T-cell (primary cell): ENCODE results near the gene NAT8L. TPM values are rescaled to one million over a fixed set of nuclear protein-coding genes. Genes with fewer than 3 reads are reported as not detected.

ENCODE experiments used
- ATAC-seq, 4 experiments: fragments of 200-7000 bp in 3 of 4; fragments of 150-1000 bp in 1 of 4; cut with Tn5 transposase; replicated peaks in 1 of 4; 1 replicate in 3 of 4; 2 replicates in 1 of 4; pipeline ENCODE4 v1.10.0; 2021; ENCODE audit warnings: moderate library complexity in 3 of 4, mild to moderate bottlenecking in 2 of 4, moderate number of reproducible peaks in 1 of 4
- CTCF ChIA-PET, 2 donors: fragments of 300-600 bp; sonication (Branson Sonifier 250); formaldehyde crosslinking; loops; one replicate each; lab custom pipeline; 2022; ENCODE audit warnings: antibody characterized with exemption in 2 of 2; lab: Charles Lee
- POLR2A ChIA-PET, 2 donors: fragments of 300-600 bp; sonication (Branson Sonifier 250); formaldehyde crosslinking; loops; one replicate each; lab custom pipeline; 2022; ENCODE audit warnings: antibody characterized with exemption in 2 of 2; lab: Charles Lee
- DNase-seq, 35 experiments: peaks; one replicate each; pipeline versions ENCODE4 v3.0.0 to v3.0.0-alpha.2; 2013 to 2023
- H3K27ac ChIP-seq: one replicate; pipeline ENCODE4 v1.5.1; 2013; ENCODE audit warnings: low read length
- H3K27me3 ChIP-seq, 2 experiments: replicated peaks in 1 of 2; 1 replicate in 1 of 2; 2 replicates in 1 of 2; pipeline versions ENCODE4 v1.6.1 to v1.7.0; 2013; ENCODE audit warnings: low read length in 1 of 2, mixed read lengths in 1 of 2; ENCODE audit not compliant: control insufficient read depth in 2 of 2, insufficient read depth in 2 of 2; ENCODE audit errors: extremely low read depth in 1 of 2
- H3K36me3 ChIP-seq, 2 donors: 1 replicate in 1 of 2; 2 replicates in 1 of 2; pipeline versions ENCODE4 v1.6.1 to v1.7.0; 2013; ENCODE audit warnings: low read length in 1 of 2; ENCODE audit not compliant: control insufficient read depth in 2 of 2, insufficient read depth in 1 of 2; ENCODE audit errors: extremely low read depth in 1 of 2
- H3K4me1 ChIP-seq, 2 experiments: 1 replicate in 1 of 2; 2 replicates in 1 of 2; pipeline versions ENCODE4 v1.6.1 to v1.7.0; 2013; ENCODE audit warnings: low read length in 2 of 2, mixed read lengths in 1 of 2; ENCODE audit not compliant: insufficient read depth in 2 of 2, control insufficient read depth in 1 of 2; ENCODE audit errors: extremely low read depth in 1 of 2
- H3K4me3 ChIP-seq, 2 donors: 1 replicate in 1 of 2; 2 replicates in 1 of 2; pipeline versions ENCODE4 v1.5.1 to v1.7.0; 2013; ENCODE audit warnings: mild to moderate bottlenecking in 2 of 2, low read length in 1 of 2, moderate library complexity in 1 of 2; ENCODE audit not compliant: control insufficient read depth in 1 of 2; ENCODE audit errors: extremely low read depth in 1 of 2
- H3K9me3 ChIP-seq: 2 replicates; pipeline ENCODE4 v1.7.0; 2013
- H3K27ac Mint-ChIP-seq, 2 donors: one replicate each; pipeline ENCODE4 v1.8.0; 2020 to 2021; ENCODE audit warnings: mild to moderate bottlenecking in 2 of 2, mixed read lengths in 2 of 2
- H3K27me3 Mint-ChIP-seq, 2 donors: one replicate each; pipeline ENCODE4 v1.8.0; 2021 to 2022; ENCODE audit warnings: mixed read lengths in 2 of 2
- H3K36me3 Mint-ChIP-seq: one replicate; pipeline ENCODE4 v1.8.0; 2021; ENCODE audit warnings: mixed read lengths
- H3K4me1 Mint-ChIP-seq, 3 donors: one replicate each; pipeline ENCODE4 v1.8.0; 2020 to 2022; ENCODE audit warnings: mixed read lengths in 3 of 3, mild to moderate bottlenecking in 1 of 3
- H3K4me3 Mint-ChIP-seq, 3 donors: one replicate each; pipeline ENCODE4 v1.8.0; 2020 to 2022; ENCODE audit warnings: mild to moderate bottlenecking in 3 of 3, mixed read lengths in 3 of 3, moderate library complexity in 3 of 3
- H3K9me3 Mint-ChIP-seq, 3 donors: one replicate each; pipeline ENCODE4 v1.8.0; 2020 to 2022; ENCODE audit warnings: mixed read lengths in 3 of 3
- WGBS: methylation state at CpG from one replicate; pipeline ENCODE4 v1.1.5; 2013; ENCODE audit warnings: missing lambda C conversion rate; ENCODE audit not compliant: insufficient coverage; 5-methylcytosine and 5-hydroxymethylcytosine counted together
- total RNA-seq, 35 experiments: library from RNA in 6 of 35; stranded (reverse) in 6 of 35; fragments of 120-200 nt in 1 of 35; gene quantifications; one replicate each; pipeline versions ENCODE4 v1.2.1 to v1.2.4 and lab custom pipeline; 2013 to 2026

Gene NAT8L
- total RNA-seq, 5 donors from 2014 or later (not counting 1 experiment from before 2014, with no cell fraction given) = 0.06 to 0.35 (median 0.11) TPM; not detected in 1

DNA sequence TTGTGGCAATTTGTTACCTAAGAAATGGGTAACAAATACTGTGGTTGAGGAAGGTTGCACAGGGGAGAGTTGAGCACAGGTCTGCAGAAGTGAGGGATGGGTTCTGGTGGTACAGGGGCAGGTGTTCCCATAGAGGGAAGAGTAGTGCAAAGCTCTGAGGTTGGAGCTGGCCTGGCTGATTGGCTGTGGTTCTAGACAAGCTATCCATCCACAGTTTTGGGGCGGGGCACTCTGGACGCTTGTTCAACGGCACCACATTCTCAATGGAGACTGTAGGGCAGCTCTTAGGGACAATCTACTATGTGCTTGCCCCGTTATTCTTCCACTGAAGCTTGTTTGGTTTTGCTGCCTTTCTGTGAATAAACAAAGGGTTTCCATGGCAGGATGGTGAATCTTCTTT lies 35.4 kb downstream of the NAT8L start:
- CTCF ChIA-PET = no interaction called here
- H3K4me1 Mint-ChIP-seq = no peaks in the 10 kb centered on the region

DNA sequence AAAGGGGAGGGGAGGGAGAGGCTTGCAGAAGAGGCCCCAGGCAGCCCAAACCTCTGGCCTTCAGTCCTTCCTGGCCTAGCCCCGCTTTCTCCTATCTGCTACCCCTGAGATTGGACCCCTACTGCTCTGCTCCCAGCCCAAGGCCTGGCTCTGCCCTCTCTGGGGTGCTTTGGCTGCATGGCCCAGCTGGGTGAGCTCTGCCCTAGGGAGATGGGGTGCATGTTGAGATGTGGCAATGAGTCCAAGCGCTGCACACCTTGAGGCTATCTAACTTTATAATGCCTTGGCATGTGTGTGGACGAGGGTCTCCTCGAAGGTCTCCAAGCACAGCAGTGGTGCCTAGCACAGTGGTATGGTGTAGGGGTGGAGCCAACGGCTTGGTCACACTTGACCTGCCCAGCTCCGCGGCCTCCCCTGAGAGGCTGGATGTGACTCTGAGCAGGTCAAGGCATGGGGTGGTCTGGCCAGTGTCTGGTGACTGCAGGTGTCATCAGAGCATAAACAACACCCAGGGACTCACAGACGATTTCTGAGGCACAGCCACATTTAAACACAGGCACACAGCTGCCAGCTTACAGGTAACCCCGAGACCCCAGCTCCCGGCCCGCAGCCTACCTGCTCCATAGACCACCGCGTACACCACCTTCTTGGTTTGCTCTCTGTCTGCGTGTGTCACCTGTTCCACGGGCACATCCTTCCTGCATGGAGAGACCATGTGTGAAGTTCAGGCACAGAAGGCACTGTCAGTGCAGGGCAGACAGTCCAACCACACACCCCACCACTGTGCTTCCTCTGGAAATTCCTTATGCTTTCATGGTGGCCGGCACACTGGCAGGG lies 36.3 kb downstream of the NAT8L start:
- H3K4me1 ChIP-seq = no peaks in the 10 kb centered on the region
- POLR2A ChIA-PET = no interaction called here
- peaks cover 0 to 39% of the 10 kb centered on the region in 2 experiments for H3K27me3 ChIP-seq
- Mint-ChIP-seq H3K36me3 (peaks cover 4% of the 10 kb centered on the region), H3K27me3 (peaks cover 6 to 7% of the 10 kb centered on the region in 2 donors), H3K4me3 (no peak overlapping the region), H3K4me1 (no peaks in the 10 kb centered on the region), H3K27ac (no peak overlapping the region), H3K9me3 (peaks cover 0 to 10% (median 8%) of the 10 kb centered on the region in 3 donors)
- ATAC-seq = no peak
- 93% methylated on average over 12 of the region's 16 CpGs for WGBS
- H3K27ac ChIP-seq = no peak overlapping the region
- H3K4me3 ChIP-seq = no peak overlapping the region
- CTCF ChIA-PET = no interaction called here
- DNase-seq = no peak
- no peaks in the 10 kb centered on the region for H3K9me3 ChIP-seq
- H3K36me3 ChIP-seq = peaks cover 0 to 2% of the 10 kb centered on the region in 2 donors

More for the DNA sequence above, 35.4 kb downstream of the NAT8L start:
- Mint-ChIP-seq H3K27ac (no peak overlapping the region), H3K9me3 (peaks cover 0 to 10% (median 8%) of the 10 kb centered on the region in 3 donors), H3K27me3 (peaks cover 6 to 7% of the 10 kb centered on the region in 2 donors), H3K4me3 (no peak overlapping the region), H3K36me3 (peaks cover 4% of the 10 kb centered on the region)
- H3K9me3 ChIP-seq = no peaks in the 10 kb centered on the region
- ATAC-seq (no peak), DNase-seq (no peak)
- no peak overlapping the region for H3K27ac ChIP-seq
- 89% methylated on average over 3 of the region's 4 CpGs for WGBS
- no peak overlapping the region for H3K4me3 ChIP-seq
- no peaks in the 10 kb centered on the region for H3K4me1 ChIP-seq
- H3K27me3 ChIP-seq = peaks cover 0 to 39% of the 10 kb centered on the region in 2 experiments
- POLR2A ChIA-PET = no interaction called here
- peaks cover 0 to 2% of the 10 kb centered on the region in 2 donors for H3K36me3 ChIP-seq

DNA sequence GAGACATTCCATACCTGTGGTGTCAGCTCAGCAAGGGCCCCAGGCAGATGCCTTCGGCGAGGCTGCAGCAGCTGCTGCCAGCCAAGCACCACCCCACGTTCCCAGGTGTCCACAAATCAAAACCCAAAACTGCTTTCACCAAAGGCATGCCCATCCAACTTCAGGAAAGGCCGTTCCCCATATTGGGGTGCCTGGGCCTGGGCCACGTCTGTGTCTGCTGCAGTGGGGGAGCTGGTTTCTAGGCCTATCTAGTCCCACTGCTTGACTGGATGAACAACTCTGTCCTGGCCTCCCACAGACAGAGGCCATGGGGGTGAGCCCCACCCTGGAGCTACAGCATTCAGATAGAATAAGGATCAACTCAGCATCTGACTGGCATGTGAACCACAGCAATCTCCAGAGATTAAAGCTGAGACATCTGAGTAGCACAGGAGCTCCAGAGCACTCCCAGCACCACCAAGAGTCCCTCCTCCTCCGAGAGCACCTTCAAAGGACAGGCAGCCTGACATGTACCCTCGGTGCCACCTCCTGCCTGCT lies 37.0 kb downstream of the NAT8L start:
- H3K4me1 ChIP-seq = no peaks in the 10 kb centered on the region
- Mint-ChIP-seq H3K27me3 (peaks cover 6 to 7% of the 10 kb centered on the region in 2 donors), H3K36me3 (peaks cover 4% of the 10 kb centered on the region), H3K27ac (no peak overlapping the region), H3K4me3 (no peak overlapping the region), H3K4me1 (no peaks in the 10 kb centered on the region), H3K9me3 (peaks cover 0 to 11% (median 8%) of the 10 kb centered on the region in 3 donors)
- H3K9me3 ChIP-seq = no peaks in the 10 kb centered on the region
- WGBS = 92% methylated on average over 2 of the region's 7 CpGs
- peaks cover 0 to 38% of the 10 kb centered on the region in 2 experiments for H3K27me3 ChIP-seq
- ChIA-PET POLR2A (no interaction called here), CTCF (no interaction called here)
- H3K4me3 ChIP-seq = no peak overlapping the region
- H3K36me3 ChIP-seq = peaks cover 0 to 2% of the 10 kb centered on the region in 2 donors
- ATAC-seq = no peak
- H3K27ac ChIP-seq = no peak overlapping the region
- DNase-seq = no peak

DNA sequence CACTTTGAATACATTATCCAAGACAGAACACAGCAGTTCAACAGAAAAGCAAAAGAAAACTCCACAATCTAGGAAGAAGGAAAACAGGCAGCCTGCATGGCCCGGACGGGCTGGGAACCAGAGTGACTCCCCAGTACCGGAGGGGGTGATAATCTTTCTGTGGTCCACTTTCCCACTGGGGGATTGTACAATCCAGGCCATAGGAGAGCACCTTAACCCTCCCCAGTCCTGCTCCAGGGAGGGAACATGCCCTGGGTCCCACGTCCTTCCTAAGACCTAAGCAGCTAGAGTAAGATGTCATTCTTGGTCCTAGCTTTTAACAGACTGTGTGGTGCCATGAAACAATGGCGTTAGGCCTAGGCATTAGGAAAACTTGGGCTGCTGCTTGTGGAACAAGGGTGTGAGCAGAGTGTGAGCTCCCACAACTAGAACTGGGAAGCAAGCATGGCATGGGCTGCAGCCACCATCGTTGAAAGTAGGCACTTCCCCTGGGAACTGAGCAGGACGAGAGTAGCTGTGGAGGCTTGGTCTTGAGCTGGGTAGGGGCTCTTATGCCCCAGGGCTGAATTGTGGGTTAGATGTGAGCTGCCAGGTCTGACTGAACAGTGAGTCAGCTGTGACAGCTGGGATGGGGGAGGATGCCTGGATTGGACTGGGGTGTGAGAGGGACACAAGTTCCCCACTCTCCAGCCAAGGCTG lies 42.4 kb downstream of the NAT8L start:
- 86% methylated on average over 3 of the region's 7 CpGs for WGBS

GRCh38 chr4:2102045-2102883 lies 43.1 kb downstream of the NAT8L start:
- H3K9me3 Mint-ChIP-seq = peaks cover 0 to 20% (median 11%) of the 10 kb centered on the region in 3 donors

More for the DNA sequence above, 42.4 kb downstream of the NAT8L start:
- ATAC-seq (no peak), DNase-seq (no peak)
- H3K27me3 ChIP-seq = peaks cover 0 to 10% of the 10 kb centered on the region in 2 experiments
- peaks cover 10% of the 10 kb centered on the region for H3K36me3 Mint-ChIP-seq
- no peak overlapping the region for H3K4me3 Mint-ChIP-seq
- no peak overlapping the region for H3K27ac ChIP-seq
- H3K4me1 ChIP-seq = no peaks in the 10 kb centered on the region
- ChIA-PET POLR2A (no interaction called here), CTCF (no interaction called here)
- no peak overlapping the region for H3K4me3 ChIP-seq
- peaks cover 6 to 25% (median 11%) of the 10 kb centered on the region in 3 donors for H3K9me3 Mint-ChIP-seq
- H3K4me1 Mint-ChIP-seq = no peaks in the 10 kb centered on the region
- H3K27me3 Mint-ChIP-seq = peaks cover under 1 to 4% of the 10 kb centered on the region in 2 donors
- H3K36me3 ChIP-seq = no peaks in the 10 kb centered on the region
- peaks cover 4% of the 10 kb centered on the region for H3K9me3 ChIP-seq
- no peak overlapping the region for H3K27ac Mint-ChIP-seq

More at GRCh38 chr4:2102045-2102883, 43.1 kb downstream of the NAT8L start:
- Mint-ChIP-seq H3K27ac (no peak overlapping the region), H3K36me3 (peaks cover 5% of the 10 kb centered on the region), H3K4me1 (no peaks in the 10 kb centered on the region), H3K27me3 (no peaks in the 10 kb centered on the region), H3K4me3 (no peak overlapping the region)
- ChIA-PET CTCF (no interaction called here), POLR2A (no interaction called here)
- Histone ChIP-seq H3K27me3 (peaks cover 0 to 8% of the 10 kb centered on the region in 2 experiments), H3K4me3 (no peak overlapping the region), H3K27ac (no peak overlapping the region), H3K4me1 (no peaks in the 10 kb centered on the region), H3K9me3 (peaks cover 4% of the 10 kb centered on the region), H3K36me3 (no peaks in the 10 kb centered on the region)
- DNase-seq = no peak
- 73% methylated on average over 4 of the region's 4 CpGs for WGBS
- no peak for ATAC-seq
